B cell (primary cell): Measurements from ENCODE around the gene ZFP64. TPM values are rescaled to one million over a fixed set of nuclear protein-coding genes. Genes with fewer than 3 reads are reported as not detected.

Experiments
- ATAC-seq: fragments of 200-7000 bp; cut with Tn5 transposase; one replicate; pipeline ENCODE4 v1.10.0; 2021; ENCODE audit warnings: low read depth, mild to moderate bottlenecking, moderate number of reproducible peaks, moderate library complexity
- CTCF ChIA-PET: fragments of 350-600 bp; sonication (Branson Sonifier 250); formaldehyde crosslinking; loops from one replicate; lab custom pipeline; 2021; ENCODE audit warnings: antibody characterized with exemption, inconsistent platforms; lab: Charles Lee
- POLR2A ChIA-PET: fragments of 350-600 bp; sonication (Branson Sonifier 250); formaldehyde crosslinking; loops from one replicate; lab custom pipeline; 2021; ENCODE audit warnings: antibody characterized with exemption; lab: Charles Lee
- DNase-seq: peaks from one replicate; pipeline ENCODE4 v3.0.0; 2013
- H2AFZ ChIP-seq: 2 replicates; pipeline ENCODE4 v1.6.1; 2012; ENCODE audit warnings: mild to moderate bottlenecking, low read depth, low read length; ENCODE audit not compliant: insufficient read depth, poor library complexity, severe bottlenecking
- H3K27ac ChIP-seq, 2 donors: 1 replicate in 1 of 2; 2 replicates in 1 of 2; pipeline ENCODE4 v1.5.1; 2012 to 2013; ENCODE audit warnings: low read length in 2 of 2, mild to moderate bottlenecking in 2 of 2, moderate library complexity in 1 of 2
- H3K27me3 ChIP-seq, 4 experiments: fragments of 200-600 bp in 1 of 4; sonication (generic) in 1 of 4; replicated peaks in 1 of 4; 1 replicate in 2 of 4; 2 replicates in 2 of 4; pipeline versions ENCODE4 v1.6.1 to v1.7.0; 2013 to 2016; ENCODE audit warnings: low read length in 3 of 4, mild to moderate bottlenecking in 2 of 4, mixed read lengths in 1 of 4, moderate library complexity in 1 of 4; ENCODE audit not compliant: insufficient read depth in 4 of 4, control insufficient read depth in 3 of 4; ENCODE audit errors: control extremely low read depth in 1 of 4
- H3K36me3 ChIP-seq, 2 experiments: replicated peaks in 1 of 2; 1 replicate in 1 of 2; 2 replicates in 1 of 2; pipeline versions ENCODE4 v1.6.1 to v1.7.1; 2013; ENCODE audit warnings: low read length in 1 of 2; ENCODE audit not compliant: insufficient read depth in 2 of 2, control insufficient read depth in 1 of 2; ENCODE audit errors: control extremely low read depth in 1 of 2, extremely low read depth in 1 of 2
- H3K4me1 ChIP-seq, 2 donors: fragments of 200-600 bp in 1 of 2; sonication (generic) in 1 of 2; 1 replicate in 1 of 2; 2 replicates in 1 of 2; pipeline versions ENCODE4 v1.5.1 to v1.6.1; 2013 to 2017; ENCODE audit warnings: low read length in 2 of 2; ENCODE audit not compliant: control insufficient read depth in 2 of 2, insufficient read depth in 2 of 2
- H3K4me2 ChIP-seq: replicated peaks from 2 replicates; pipeline ENCODE3; 2012; ENCODE audit warnings: mild to moderate bottlenecking, low read depth, low read length; ENCODE audit not compliant: poor library complexity, severe bottlenecking
- H3K4me3 ChIP-seq, 5 experiments: fragments of 200-600 bp in 1 of 5; sonication (generic) in 1 of 5; 1 replicate in 3 of 5; 2 replicates in 2 of 5; pipeline versions ENCODE4 v1.5.1 to v1.7.0; 2011 to 2016; ENCODE audit warnings: low read length in 4 of 5, mild to moderate bottlenecking in 4 of 5, low read depth in 2 of 5, control low read depth in 1 of 5, moderate library complexity in 1 of 5; ENCODE audit not compliant: insufficient read depth in 1 of 5; ENCODE audit errors: control extremely low read depth in 1 of 5, extremely low read depth in 1 of 5
- H3K79me2 ChIP-seq: fragments of 200-600 bp; sonication (generic); one replicate; pipeline ENCODE4 v1.6.0; 2016; ENCODE audit warnings: low read length; ENCODE audit not compliant: control insufficient read depth, insufficient read depth
- H3K9ac ChIP-seq: fragments of 200-600 bp; sonication (generic); 2 replicates; pipeline ENCODE4 v1.6.1; 2017; ENCODE audit warnings: mild to moderate bottlenecking, low read length, moderate library complexity
- H3K9me3 ChIP-seq, 3 donors: one replicate each; pipeline versions ENCODE4 v1.6.1 to v1.7.1; 2013; ENCODE audit warnings: low read length in 2 of 3; ENCODE audit not compliant: control insufficient read depth in 2 of 3, insufficient read depth in 1 of 3; ENCODE audit errors: control extremely low read depth in 1 of 3
- H4K20me1 ChIP-seq: 2 replicates; pipeline ENCODE4 v1.6.0; 2012; ENCODE audit warnings: mild to moderate bottlenecking, low read length; ENCODE audit not compliant: insufficient read depth, control insufficient read depth, poor library complexity, severe bottlenecking
- H3K27ac Mint-ChIP-seq: one replicate; pipeline ENCODE4 v1.8.0; 2021; ENCODE audit warnings: mixed read lengths
- H3K27me3 Mint-ChIP-seq: one replicate; pipeline ENCODE4 v1.8.0; 2021; ENCODE audit warnings: mixed read lengths
- H3K4me1 Mint-ChIP-seq: one replicate; pipeline ENCODE4 v1.8.0; 2021; ENCODE audit warnings: mixed read lengths
- H3K4me3 Mint-ChIP-seq: one replicate; pipeline ENCODE4 v1.8.0; 2021; ENCODE audit warnings: mixed read lengths
- H3K9me3 Mint-ChIP-seq: one replicate; pipeline ENCODE4 v1.8.0; 2022; ENCODE audit warnings: mixed read lengths; ENCODE audit not compliant: insufficient read depth
- CTCF ChIP-seq: fragments of 200-600 bp; IDR thresholded peaks from one replicate; pipeline ENCODE4 v1.8.0; 2022; ENCODE audit warnings: antibody characterized with exemption, mild to moderate bottlenecking
- EZH2 ChIP-seq: IDR thresholded peaks from 2 replicates; pipeline ENCODE4 v1.6.1; 2012; ENCODE audit warnings: borderline replicate concordance, low read depth, mild to moderate bottlenecking, moderate library complexity, low read length; ENCODE audit not compliant: insufficient read depth, poor library complexity, severe bottlenecking
- WGBS: methylation state at CpG from one replicate; pipeline ENCODE4 v1.1.5; 2013; ENCODE audit warnings: missing lambda C conversion rate; ENCODE audit not compliant: insufficient coverage; 5-methylcytosine and 5-hydroxymethylcytosine counted together
- intact Hi-C: fragments of 100-400 bp; cut with micrococcal nuclease; formaldehyde crosslinking; loops from one replicate; pipeline ENCODE4 v1.10.0; 2022
- polyA plus RNA-seq: library from polyadenylated mRNA; depleted of rRNA; stranded (reverse); fragments of >200 nt; gene quantifications from 2 replicates; pipeline ENCODE4 v1.2.3, GENCODE V29; 2012
- total RNA-seq, 2 donors: library from RNA; stranded (reverse); fragments of 120-200 nt in 1 of 2; gene quantifications; 1 replicate in 1 of 2; 2 replicates in 1 of 2; pipeline versions ENCODE4 v1.2.3 to v1.2.4, GENCODE V29; 2013 to 2022

ZFP64 gene
- total and polyA plus RNA-seq, 2 donors (not counting 1 experiment from before 2014, with no cell fraction given) = 14.2 to 15.1 TPM

- Histone ChIP-seq H3K36me3 (no peaks in the 10 kb centered on the region), H3K4me1 (no peaks in the 10 kb centered on the region), H3K4me3 (no peak overlapping the region), H3K27me3 (no peaks in the 10 kb centered on the region), H2AFZ (no peak overlapping the region), H3K9ac (no peak overlapping the region), H3K79me2 (no peaks in the 10 kb centered on the region), H3K9me3 (peaks cover 1 to 26% (median 24%) of the 10 kb centered on the region in 3 donors), H4K20me1 (no peaks in the 10 kb centered on the region), H3K27ac (no peak overlapping the region), H3K4me2 (no peak overlapping the region)
- no peak for TF ChIP-seq CTCF
- no peak for TF ChIP-seq EZH2
- no peak overlapping the region for H3K27ac Mint-ChIP-seq
- peaks cover 26% of the 10 kb centered on the region for H3K27me3 Mint-ChIP-seq
- ATAC-seq = no peak
- POLR2A ChIA-PET = no interaction called here
- no peaks in the 10 kb centered on the region for H3K4me1 Mint-ChIP-seq
- CTCF ChIA-PET = no interaction called here
- DNase-seq = no peak
- H3K9me3 Mint-ChIP-seq = peaks cover 6% of the 10 kb centered on the region
- H3K4me3 Mint-ChIP-seq = no peak overlapping the region
- intact Hi-C loops = no loop called here
- WGBS = no CpG with 5 or more reads among the region's 2 CpGs
Observed at GRCh38 chr20:52217689-52218395, 26.3 kb upstream of the ZFP64 start.

GRCh38 chr20:52213995-52214394 is 22.4 kb upstream of the ZFP64 start:
- H3K4me3 Mint-ChIP-seq = no peak overlapping the region
- H3K4me3 ChIP-seq = no peak overlapping the region
- H3K27ac Mint-ChIP-seq = no peak overlapping the region
- no peak overlapping the region for H2AFZ ChIP-seq
- DNase-seq = no peak
- ATAC-seq = no peak
- no peak overlapping the region for H3K9ac ChIP-seq
- no peak overlapping the region for H3K27ac ChIP-seq
- H3K27me3 Mint-ChIP-seq = peaks cover 29% of the 10 kb centered on the region
- no peaks in the 10 kb centered on the region for H3K79me2 ChIP-seq
- no CpG with 5 or more reads among the region's 4 CpGs for WGBS
- no peak overlapping the region for H3K4me2 ChIP-seq
- no peaks in the 10 kb centered on the region for H3K4me1 ChIP-seq
- ChIA-PET POLR2A (no interaction called here), CTCF (interaction anchor here (1.3 kb wide), 1 partner anchor 23 kb away, joined by 3 read pairs; the partner anchor contains the start of gene ZFP64)
- no peaks in the 10 kb centered on the region for H4K20me1 ChIP-seq
- TF ChIP-seq EZH2 (no peak), CTCF (no peak)
- H3K9me3 Mint-ChIP-seq = peaks cover 6% of the 10 kb centered on the region
- H3K27me3 ChIP-seq = no peaks in the 10 kb centered on the region
- no peaks in the 10 kb centered on the region for H3K4me1 Mint-ChIP-seq
- intact Hi-C loops = no loop called here
- peaks cover 0 to 17% (median 6%) of the 10 kb centered on the region in 3 donors for H3K9me3 ChIP-seq
- no peaks in the 10 kb centered on the region for H3K36me3 ChIP-seq
